NOMO-1 (cell line): ENCODE measurements around the gene AUTS2.

Experiments used
- DNase-seq, 2 experiments: peaks; one replicate each; lab custom pipeline; 2025; ENCODE audit not compliant: unreplicated experiment in 2 of 2; lab: John Stamatoyannopoulos, UW

Gene AUTS2

DNA sequence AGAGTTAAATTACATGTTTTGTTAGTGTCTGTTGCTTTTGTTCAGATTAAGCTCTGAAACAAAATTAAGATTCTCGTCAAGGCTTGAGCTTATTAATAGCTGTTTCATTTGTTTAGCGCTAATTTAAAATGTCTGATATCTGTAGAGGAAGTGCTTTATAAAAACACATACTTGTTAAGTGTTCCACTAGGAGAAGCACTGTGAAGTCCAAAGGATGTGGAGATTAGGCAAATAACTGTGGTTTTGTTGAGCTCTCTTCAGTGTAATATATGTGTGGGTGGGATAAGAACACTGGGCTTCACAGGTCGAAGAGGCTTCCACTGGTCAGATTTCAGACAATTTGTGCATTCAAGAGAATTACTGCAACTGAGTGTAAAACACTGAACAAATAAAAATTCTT, 242.0 kb downstream of the AUTS2 start:
- DNase-seq = no peak

DNA sequence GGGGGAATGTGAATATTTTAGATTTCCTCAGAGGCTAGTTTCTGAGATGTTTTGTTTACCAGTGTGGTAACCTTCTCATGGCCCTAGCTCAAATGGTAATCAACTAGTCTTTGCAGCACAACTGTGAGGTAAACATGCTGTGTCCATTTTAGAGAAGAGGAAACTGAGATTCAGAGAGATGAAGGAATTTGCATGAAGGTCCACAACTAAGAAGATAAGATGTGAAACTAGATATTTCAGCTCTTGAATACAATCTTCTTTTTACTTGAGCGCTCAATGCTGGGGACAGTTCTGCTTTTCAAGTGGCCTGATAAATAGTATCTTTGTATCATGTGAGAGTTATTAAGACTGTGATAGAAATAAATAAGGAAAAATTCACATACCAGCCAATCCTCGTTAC, 245.4 kb downstream of the AUTS2 start:
- DNase-seq = no peak

DNA sequence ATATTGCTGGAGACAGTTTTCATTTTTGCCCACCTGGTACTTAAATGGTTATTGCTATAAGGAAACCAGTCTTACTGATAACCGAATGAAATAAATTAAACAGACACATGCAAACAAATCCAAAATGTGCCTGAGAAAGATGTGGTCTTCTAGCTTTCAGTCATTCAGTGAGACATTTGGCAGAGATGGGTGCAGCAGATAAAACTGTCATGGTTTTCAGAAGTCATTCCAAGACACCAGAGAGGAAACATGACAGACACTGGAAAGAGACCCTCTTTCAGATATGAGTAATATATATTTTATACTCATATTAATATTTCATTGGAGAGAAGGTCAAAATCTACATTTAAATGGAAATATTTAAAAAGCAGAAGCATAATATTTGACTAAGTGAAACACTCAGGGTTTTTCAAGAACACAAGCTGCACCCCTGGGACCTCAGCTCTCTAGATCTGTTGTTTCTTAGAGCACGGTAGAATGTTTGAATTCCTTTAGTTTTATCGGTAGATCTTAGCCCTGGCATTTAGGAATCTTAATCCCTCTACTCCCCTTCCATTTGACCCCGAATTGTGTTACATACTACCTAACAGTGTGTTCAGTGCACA, 246.1 kb downstream of the AUTS2 start:
- DNase-seq = no peak

DNA sequence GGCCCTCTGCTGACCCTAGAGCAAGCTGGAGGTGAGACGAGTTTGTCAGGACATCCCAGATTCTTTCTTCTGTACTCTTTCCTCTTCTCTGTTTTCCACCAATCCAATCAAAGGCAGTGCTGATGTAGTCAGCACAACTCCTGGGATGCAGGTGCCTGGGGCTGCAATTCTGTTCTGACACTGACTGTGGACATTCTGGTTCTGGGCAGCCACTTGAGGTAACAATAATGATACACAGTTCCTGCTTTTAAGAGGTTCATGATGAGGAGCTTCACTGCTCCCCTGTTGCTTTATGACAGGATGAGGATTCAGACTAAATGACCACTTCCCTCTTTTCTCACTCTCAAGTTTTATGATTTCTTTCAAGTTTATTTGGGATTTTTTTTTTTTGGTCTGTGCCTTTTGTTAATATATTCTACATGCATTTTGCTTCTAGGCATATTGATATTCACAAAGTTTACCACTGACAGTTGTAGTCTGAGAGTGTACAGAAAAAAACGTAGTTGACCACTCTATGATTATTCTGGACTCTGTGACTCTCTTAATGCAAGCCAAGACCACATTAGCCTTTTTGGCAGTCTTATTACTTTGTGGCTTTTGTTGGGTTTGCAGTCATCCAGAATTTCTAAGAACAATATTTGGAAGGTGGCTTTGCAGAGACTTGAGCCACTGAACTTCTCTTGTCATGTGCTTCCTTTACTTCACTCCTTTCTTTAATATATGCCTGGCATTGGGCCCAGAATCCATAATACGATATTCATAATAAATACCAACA, 247.6 kb downstream of the AUTS2 start:
- peak in 1 of 2 experiments; percentile 2 for DNase-seq

DNA sequence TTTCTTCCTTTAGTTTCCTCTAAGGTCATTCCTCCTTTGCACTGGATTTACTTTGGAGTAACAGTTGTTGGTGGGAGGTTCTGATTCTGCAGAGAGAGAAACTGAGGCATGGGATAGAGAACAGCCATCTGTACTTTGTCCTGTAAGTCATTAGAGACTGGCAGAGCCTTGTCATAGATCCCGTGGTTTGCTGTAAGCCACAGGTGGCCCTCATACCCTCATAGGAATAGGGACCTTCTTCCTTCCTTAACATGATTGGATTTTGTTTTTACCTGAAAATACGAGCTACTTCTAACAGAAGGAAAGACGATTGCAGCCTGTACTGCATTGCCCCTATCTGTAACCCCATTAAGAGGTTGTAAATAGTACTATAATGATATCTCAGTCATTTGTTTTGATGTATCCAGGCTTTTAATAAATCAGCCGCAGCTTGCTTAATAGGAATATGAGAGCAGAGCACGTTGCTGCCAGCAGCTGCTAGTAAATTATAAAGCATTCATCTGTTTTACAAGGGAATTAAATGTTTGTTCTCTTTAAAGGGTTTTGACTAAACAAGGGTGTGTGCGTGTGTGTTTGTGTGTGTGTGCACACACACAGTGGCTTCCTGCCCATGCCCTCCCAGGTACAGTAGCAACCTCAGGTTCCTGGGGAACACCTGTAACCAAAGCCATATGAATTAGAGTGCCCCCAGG, 249.8 kb downstream of the AUTS2 start:
- DNase-seq = no peak

DNA sequence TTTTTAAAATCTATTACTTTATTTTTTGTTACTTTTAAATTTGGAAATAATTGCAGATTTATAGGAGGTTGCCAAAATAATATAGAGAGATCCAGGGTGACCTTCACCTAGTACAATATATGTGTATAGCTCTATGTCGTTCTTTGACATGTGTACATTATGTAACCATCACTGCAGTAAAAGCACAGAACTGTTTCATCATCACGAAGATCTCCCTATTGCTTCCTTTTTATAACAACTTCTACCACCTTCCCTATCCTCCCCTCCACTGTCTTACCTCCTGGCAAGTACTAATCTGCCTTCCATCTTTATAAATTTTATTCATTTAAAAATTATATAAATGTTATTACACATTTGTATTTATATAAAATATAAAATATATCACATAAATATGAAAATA, 251.0 kb downstream of the AUTS2 start:
- no peak for DNase-seq

DNA sequence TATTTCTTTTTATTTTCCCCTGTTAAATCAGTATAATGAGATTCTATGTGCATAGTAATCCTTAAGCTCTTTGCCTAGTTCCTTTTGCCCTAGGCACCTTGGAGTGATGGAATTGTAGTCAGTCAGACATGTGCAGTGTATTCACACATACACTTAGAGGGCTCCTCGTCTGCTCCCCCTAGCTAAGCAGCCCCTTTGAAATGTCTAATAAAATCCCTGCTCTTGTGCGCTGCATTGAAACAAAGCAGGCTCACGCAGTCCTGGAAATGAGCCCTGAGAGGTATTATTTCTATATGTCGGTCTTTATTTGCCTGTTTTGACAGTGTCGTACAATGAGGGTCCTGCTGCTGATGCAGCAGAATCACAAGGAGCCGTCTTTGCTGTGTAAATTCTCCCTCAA, 258.7 kb downstream of the AUTS2 start:
- no peak for DNase-seq

DNA sequence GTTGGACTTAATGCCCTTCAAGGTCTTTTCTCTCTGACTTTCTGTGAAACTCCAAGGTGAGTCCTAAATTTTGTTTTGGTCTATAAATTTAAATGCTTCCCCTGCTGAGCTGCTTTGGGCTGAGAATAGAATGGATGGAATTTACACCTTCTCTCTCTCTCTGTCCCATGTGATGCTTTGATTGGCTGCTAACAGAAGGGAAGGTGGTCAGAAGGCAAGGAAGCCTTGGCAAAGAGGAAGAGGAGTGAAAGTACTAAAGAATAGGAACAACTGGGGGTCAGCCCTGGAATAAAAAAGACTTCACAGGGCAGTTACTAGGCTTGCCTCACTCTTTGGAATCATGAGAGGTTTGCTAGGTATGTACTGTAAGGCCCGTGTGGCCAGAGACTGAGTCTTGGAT, 260.2 kb downstream of the AUTS2 start:
- no peak for DNase-seq

DNA sequence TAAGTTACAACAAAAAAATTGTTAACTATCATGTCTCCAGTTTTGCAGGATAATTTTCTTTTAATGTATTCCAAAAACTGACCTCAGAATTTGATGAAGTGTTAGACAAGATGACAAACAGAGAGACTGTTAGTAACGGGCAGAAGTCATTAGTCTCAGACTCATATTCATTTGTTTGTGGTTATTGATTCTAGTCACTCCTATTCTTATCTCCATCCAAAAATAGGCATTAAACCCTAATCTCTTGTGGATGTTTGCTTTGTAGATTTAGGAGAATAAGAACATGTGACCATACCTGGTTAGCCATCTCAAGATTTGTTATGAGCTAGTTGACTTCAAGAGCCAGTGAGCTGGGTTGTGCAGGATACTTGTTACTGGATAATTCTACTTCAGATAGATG, 261.1 kb downstream of the AUTS2 start:
- DNase-seq = no peak

DNA sequence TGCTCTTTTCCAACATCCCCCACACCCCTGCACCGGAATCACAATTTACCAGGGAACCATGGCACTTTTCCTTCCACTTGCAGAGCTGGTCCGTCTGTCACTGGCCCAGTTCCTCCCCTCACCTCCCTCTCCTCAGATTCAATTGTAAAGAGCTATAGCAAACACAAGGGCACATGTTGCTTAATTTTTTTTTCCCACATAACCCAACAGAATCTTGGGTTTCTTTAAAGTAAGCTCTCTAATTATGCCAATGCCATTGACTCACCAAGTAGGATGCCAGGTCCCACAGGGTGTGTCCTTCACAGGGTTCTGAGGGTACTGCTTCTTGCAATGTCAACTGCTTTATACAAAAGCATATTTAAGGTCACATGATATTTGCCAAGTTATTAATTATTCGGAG, 262.2 kb downstream of the AUTS2 start:
- DNase-seq = no peak

DNA sequence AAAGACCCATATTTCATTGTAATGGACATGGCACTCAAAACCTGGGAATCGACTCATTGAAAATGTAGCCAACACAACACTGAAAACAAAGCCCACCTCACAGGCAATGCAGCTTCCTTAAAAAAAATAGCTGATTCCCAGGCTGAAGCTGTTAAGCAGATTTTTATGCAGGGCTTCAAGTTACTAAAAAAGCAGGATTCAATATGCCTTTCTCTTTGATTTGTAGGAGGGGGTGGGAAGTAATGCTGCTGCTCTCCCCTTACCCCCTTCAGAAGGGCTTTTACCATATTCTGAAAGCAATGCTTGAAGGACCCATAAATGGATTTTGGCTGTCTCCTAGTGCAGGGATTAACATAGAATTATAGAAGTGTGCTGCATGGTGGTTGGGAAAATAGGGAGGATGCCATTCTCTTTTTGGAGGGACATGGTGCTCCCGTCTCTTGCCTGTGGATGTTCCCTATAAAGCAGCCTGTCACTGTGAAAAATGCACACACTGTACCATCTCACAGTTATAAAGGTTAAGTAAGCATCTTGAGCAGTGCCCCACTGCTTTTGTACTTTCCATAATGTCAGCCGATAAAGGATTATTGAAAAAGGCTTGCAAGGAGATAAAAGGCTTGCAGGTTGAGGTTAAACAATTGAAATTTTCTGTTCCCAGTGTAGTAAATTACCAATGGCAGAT, 262.8 kb downstream of the AUTS2 start:
- DNase-seq = no peak

DNA sequence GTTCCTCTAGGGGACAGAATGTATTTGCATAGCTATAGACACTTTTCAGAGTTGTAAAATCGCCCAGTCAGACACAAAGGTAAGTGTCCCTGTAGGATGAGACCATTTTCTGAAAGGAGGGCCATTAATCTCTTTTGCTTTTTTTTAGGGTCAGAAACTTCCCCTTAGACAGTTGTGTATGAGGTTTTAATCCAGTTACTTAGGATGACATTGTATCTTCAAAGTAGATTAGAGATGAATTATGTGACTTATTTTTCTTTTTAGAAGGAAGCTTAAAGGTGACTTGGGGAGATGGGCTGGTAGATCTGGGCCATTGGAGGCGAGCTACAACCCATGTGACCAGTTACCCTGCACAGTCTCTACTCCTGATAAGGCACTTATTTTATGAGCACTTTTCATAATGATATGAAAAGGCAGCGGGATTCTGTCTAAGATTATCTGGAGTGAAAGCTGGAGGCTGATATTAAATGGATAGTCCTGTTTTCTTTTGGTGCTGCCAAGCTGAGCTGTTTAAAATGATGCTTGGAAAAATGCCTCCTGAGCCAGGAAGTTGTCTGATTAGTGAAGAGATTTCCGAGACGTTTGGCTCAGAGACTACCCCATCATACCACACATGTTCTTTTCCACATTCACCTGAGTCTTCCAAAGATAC, 264.3 kb downstream of the AUTS2 start:
- no peak for DNase-seq

DNA sequence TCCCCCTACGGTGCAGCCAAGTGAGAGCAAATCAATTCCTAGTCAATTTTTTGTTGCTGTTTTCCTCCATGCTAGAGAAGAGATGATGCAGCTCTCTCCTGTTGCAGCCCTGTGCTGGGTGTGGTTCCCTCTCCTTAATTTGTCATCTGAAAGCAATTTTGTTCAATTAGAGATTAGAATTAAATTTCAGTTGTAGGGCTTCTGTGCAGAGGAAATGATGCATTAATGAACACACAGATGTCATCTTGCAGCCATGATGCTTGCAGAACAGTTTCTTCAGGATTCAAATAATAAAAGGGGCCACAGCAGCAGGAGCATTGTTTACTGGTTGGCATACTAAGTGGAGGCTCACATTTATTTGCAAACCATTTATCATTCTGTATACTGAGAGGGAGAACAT, 266.0 kb downstream of the AUTS2 start:
- DNase-seq = no peak

DNA sequence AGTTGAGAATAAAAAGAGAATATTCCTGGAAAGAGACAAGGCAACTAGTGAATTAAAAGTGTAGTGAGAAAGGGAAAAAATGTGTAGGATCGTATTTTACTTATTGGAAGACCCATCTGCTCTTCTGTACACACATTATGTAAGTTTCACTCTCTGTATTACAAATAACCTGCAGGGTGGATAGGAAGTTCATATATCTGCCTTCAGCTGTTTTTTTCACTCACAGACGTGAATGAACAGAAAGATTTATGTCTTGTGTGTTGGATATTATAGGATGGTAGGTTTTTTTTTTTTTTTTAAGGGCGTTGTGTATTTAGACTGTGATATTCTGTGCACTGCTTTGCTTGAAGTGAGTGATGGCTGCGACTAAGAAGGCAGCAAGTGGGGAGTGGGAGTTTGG, 266.5 kb downstream of the AUTS2 start:
- DNase-seq = no peak

DNA sequence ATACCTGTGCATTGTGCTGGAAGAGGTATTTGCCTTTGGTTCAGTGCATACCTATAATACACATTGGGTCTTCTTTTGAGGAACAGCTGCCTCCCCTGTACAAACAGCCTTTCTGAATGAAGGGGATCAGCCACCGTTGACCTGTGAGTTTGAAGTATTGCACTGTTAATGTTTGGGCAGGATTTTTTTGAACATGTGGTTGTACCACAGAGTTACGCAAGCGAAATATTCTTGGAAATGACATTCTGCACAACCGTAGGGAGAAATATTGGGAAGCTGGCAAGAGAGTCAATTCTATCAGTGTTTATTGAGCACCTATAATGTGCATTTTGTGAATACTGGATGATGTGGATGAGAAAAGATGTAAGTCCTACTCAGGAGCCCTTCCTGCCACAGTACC, 270.6 kb downstream of the AUTS2 start:
- DNase-seq = no peak

DNA sequence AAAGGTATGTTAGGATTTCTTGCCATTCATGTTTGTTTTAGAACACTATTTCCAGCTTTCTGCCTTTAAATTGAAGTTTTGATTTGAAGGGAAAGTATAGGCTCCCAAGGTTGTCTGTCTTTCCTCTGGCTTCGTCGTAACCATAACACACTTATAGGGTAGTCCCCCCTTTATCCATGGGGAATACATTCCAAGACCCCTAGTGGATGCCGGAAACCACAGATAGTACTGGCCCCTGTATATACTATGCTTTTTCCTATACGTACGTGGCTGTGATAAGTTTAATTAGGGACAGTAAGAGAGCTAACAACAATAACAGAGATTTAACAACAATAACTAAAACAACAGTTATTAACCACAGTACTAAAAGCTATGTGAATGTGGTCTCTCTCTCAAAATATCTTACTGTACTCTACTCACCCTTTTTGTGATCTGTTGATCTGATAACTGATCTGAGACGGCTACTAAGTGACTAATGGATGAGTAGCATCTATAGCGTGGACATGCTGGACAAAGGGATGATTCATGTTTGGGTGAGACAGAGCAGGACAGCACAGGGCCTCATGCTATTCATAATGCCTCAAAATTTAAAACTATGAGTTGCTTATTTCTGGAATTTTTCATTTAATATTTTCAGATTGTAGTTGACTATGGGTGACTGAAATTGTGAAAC, 273.1 kb downstream of the AUTS2 start:
- no peak for DNase-seq

DNA sequence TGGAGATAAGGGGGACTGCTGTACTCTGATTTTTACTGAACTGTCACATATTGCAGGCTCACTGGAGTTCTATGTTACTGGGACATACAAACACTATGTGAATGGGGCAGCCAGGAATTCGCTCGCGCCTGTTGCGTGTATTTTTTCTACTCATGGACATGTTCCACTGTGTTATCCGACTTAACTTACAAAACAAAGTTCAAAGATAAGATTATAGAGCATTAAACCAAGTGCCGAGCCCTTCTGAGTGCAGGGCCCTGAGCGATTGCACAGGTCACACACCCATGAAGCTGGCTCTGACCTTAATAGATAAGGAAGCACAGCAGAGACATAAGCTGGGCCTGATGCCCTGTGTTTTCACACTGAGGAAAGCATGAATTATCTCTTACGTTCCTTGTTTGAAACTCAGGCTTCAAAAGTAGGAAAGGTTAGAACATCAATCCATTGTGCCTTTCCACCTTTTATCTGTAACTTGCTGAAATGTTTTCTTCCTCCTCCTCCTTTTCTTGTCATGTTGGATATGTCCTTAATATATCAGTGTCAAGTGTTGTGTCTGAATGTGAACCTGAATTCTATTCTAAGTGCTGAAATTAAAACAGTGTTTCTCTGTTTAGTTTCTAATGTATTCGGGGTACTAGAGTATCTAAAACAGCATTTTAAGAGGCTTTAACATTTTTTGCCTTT, 273.8 kb downstream of the AUTS2 start:
- no peak for DNase-seq

DNA sequence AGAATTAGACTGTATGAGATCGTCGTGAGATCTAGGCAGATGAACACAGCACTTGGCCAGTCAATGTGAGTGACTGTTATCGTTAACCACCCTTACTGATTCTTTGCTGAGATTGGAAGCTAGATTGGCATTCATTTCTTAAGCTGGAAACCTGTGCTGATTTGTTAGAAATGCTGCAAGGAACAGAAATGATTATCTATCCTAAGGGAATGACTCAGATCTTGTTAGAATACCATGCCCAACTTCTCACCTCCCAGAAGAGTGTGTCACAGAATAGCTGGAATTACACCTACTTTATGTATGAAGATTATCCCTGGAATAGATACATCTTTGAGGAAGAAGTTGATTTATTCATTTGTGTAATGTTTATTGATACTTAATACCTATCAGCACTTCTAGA, 275.2 kb downstream of the AUTS2 start:
- DNase-seq = no peak

DNA sequence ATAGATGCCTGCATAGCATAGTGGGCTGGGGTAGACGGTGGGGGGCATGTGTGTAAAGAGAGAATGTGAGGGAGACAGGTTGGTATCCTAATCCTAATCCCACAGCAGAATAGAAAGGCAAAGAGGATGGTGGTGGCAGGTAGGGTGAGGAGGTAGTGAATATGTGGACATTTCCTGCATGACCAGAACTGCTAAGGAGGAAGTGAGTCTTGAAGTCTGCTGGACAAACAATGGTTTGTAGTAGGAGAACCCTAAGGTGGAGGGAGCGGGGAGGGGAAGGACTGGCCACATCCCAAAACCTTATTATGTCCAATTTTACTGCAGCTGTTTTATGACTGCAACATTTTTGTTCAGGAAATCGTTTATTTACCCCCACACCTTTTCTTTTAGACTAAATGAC, 279.7 kb downstream of the AUTS2 start:
- DNase-seq = no peak

DNA sequence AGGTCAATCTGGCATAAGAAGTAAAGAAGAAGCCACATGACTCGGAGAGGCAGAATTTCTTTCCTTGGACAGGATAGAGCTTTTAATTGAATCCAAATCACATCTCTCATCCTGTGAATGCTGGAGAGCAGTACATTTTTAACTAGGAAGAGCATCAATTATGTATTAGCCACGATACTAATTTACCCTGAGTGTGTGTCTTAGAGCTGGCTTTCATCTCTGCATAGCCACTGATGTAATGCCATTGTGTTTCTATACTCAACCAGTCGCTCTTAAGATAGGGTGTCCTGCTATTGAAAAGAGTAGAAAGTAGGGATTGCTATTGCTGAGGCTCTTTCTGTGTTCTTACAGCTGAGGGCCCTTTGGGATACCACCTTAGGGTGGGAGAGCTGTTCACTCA, 280.3 kb downstream of the AUTS2 start:
- no peak for DNase-seq
